Urinary bladder (tissue), 4 donors: ENCODE results near the gene ACSS2. TPM values are rescaled to one million over a fixed set of nuclear protein-coding genes. Genes with fewer than 3 reads are reported as not detected.

Source experiments
- DNase-seq: peaks from one replicate; pipeline ENCODE4 v3.0.0-alpha.2; 2015; ENCODE audit errors: extremely low spot score
- H3K27ac ChIP-seq: one replicate; pipeline ENCODE4 v1.5.1; 2013; ENCODE audit warnings: low read depth, mild to moderate bottlenecking, moderate library complexity
- H3K36me3 ChIP-seq: one replicate; pipeline ENCODE4 v1.6.1; 2013; ENCODE audit warnings: mild to moderate bottlenecking, moderate library complexity; ENCODE audit not compliant: insufficient read depth
- H3K4me1 ChIP-seq: one replicate; pipeline ENCODE4 v1.6.1; 2013; ENCODE audit warnings: mild to moderate bottlenecking, moderate library complexity; ENCODE audit not compliant: insufficient read depth
- H3K4me3 ChIP-seq: one replicate; pipeline ENCODE4 v1.5.1; 2013; ENCODE audit warnings: low read depth, low read length
- WGBS: extraction: QIAGEN DNeasy Blood & Tissue Kit; methylation state at CpG from one replicate; pipeline ENCODE4 v1.1.7; 2013; 5-methylcytosine and 5-hydroxymethylcytosine counted together
- polyA plus RNA-seq: library from polyadenylated mRNA; stranded (reverse); fragments of 200-250 nt; gene quantifications from one replicate; pipeline ENCODE4 v1.2.3, GENCODE V29; 2013
- total RNA-seq: library from RNA; depleted of rRNA; stranded (reverse); fragments of >200 nt; gene quantifications from one replicate; pipeline ENCODE4 v1.2.3, GENCODE V29; 2014
- donor health status: healthy with polysubstance abuse.
- donor health status: healthy.

ACSS2 gene
- total and polyA plus RNA-seq, 2 donors, result 21.7 to 29.5 TPM

DNA sequence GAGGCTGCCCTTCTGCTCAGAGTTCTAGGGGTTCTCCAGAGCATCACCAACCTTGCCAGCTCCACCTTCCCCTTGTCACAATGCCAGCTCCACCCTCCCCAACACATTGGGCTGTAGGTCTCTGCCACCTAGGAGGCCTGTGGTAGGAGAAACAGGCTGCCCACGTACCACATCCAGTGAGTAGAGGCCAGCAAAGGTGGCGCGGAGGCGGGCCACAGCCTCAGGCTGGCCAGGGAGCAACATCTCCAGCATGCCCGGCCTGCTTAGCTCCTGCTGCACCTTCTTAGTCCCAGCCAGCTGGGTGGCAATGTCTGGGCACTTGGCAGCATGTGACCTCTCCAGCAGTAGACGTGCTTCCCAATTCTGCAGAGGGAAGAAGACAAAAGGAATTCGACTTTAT, 55.4 kb downstream of the ACSS2 start:
- H3K27ac ChIP-seq, result no peak overlapping the region
- H3K36me3 ChIP-seq, result no peaks in the 10 kb centered on the region
- WGBS, result 95% methylated on average over 7 of the region's 7 CpGs
- H3K4me3 ChIP-seq, result no peak overlapping the region
- DNase-seq, result no peak
- H3K4me1 ChIP-seq, result no peaks in the 10 kb centered on the region

DNA sequence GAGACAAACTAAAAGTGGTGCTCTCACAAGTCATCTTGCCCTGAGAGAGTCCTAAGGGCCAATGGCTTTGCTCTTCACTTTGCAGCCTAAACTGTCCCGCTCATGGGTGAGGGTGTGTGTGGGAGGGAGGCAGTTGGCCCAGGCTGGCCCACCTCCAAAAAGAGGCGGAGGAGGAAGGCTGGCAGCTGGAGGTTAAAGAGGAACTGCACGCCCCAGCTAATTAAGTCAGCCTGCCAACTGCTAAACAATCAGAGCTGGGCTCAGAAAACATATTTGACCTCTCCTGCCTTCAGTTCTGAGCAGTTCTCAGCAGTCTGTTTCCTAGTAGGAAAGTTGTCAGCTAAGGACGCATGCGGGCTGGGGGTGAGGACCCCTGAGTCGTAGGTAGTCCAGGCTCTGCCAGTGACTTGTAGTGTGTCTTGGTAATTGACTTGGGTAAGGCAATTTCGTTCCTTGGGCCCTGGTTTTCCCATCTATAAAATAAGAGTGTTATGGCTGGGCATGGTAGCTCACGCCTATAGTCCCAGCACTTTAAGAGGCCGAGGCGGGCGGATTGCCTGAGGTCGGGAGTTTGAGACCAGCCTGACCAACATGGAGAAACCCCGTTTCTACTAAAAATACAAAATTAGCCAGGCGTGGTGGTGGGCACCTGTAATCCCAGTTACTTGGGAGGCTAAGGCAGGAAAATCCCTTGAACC, 62.2 kb downstream of the ACSS2 start:
- no peaks in the 10 kb centered on the region for H3K4me1 ChIP-seq
- 86% methylated on average over 14 of the region's 14 CpGs for WGBS
- no peaks in the 10 kb centered on the region for H3K36me3 ChIP-seq
- no peak overlapping the region for H3K4me3 ChIP-seq
- no peak overlapping the region for H3K27ac ChIP-seq
- DNase-seq, result no peak

DNA sequence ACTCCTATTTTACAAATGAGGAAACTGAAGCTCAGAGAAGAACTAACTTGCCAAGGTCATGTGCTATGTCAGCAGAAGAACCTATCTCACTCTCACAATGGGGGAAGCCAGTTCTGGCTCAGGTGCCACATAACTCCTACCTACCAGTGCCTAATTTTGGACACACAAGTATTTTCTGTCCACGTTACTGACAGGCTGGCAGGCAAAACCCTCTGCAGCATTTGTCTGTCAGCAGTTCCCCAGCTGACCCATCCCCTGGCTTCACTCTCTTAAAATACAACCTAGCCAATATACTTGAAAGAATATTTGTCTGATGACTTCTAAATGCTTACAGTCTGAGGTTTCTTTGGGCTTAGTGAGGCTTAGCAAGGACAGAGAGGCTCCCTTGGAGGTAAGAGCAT, 63.7 kb downstream of the ACSS2 start:
- Histone ChIP-seq H3K27ac (no peak overlapping the region), H3K36me3 (no peaks in the 10 kb centered on the region), H3K4me1 (no peaks in the 10 kb centered on the region), H3K4me3 (no peak overlapping the region)
- 93% methylated on average over 1 of the region's 1 CpG for WGBS
- no peak for DNase-seq

DNA sequence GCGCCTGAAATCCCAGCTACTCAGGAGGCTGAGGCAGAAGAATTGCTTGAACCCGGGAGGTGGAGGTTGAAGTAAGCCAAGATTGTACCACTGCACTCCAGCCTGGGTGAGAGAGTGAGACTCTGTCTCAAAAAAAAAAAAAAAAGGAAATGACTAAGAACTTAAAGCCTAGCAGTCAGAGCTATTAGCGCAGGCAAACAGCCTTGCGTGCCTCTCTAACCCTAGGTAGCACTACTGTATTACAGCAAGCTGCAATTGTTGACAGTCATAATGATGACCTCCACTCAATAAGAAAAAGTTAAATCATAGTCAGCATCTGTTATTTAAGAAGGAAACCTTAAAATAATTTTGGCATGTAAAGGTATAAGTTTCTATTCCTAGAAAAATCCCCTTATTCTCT, 64.8 kb downstream of the ACSS2 start:
- Histone ChIP-seq H3K27ac (no peak overlapping the region), H3K4me3 (no peak overlapping the region), H3K36me3 (no peaks in the 10 kb centered on the region), H3K4me1 (no peaks in the 10 kb centered on the region)
- WGBS, result 90% methylated on average over 4 of the region's 4 CpGs
- DNase-seq, result no peak

DNA sequence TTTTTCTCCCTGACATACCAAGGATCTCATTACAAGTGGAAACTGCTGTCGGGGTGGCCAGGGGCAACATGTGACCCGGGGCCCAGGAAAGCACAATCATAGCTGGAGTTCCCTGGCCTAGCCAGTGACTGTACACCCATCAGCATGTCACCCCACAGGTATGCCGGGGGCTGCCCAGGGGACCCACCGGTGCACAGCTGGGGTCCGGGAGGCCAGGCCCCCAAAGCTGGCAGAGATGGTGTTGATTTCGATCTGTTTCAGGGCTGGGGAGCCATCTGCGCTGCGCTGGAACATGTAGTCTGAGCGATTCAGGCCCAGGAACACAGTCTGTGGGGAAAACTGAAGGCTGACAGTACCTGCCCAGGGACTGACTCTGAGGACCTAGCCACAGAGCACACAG, 65.9 kb downstream of the ACSS2 start:
- 96% methylated on average over 9 of the region's 9 CpGs for WGBS
- Histone ChIP-seq H3K4me1 (no peaks in the 10 kb centered on the region), H3K4me3 (no peak overlapping the region), H3K36me3 (no peaks in the 10 kb centered on the region), H3K27ac (no peak overlapping the region)
- no peak for DNase-seq

DNA sequence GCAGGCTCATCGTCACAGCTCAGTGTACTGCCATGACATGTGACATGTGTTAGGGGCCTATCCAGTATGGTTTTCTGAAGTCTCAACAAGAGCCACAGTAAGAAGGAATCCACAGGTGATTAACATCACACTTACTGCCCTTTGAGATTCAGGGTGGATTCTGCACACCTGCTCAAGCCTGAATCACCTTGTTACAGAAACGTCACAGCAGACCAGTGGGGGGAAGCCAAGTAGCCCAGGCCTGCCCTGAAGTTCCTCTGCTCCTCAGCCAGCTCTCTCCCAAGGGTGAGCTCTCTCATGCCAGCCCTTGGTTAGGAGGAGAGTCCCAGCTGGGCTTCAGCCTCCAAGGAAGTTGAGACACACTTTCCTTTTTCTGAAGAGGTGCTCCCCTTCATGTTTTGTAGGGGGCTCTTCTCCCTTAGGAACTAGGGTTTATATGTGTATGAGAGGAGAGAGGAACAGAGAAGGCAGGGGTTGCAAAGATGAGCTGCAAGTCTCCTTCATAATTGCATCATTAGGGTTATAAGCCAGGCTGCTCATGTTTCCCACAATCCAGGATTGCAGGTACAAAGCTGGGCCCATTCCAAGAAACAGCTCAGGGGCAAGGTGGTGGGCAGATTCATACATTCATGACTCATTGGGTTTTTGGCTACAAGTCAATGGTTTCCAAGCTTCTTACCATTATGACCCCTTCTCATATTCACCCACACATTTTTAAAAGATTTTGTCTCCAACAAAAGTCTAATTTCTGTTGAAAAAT, 67.6 kb downstream of the ACSS2 start:
- H3K4me1 ChIP-seq, result no peaks in the 10 kb centered on the region
- DNase-seq, result no peak
- no peak overlapping the region for H3K27ac ChIP-seq
- H3K4me3 ChIP-seq, result no peak overlapping the region
- WGBS, result 84% methylated on average over 2 of the region's 2 CpGs
- no peaks in the 10 kb centered on the region for H3K36me3 ChIP-seq

DNA sequence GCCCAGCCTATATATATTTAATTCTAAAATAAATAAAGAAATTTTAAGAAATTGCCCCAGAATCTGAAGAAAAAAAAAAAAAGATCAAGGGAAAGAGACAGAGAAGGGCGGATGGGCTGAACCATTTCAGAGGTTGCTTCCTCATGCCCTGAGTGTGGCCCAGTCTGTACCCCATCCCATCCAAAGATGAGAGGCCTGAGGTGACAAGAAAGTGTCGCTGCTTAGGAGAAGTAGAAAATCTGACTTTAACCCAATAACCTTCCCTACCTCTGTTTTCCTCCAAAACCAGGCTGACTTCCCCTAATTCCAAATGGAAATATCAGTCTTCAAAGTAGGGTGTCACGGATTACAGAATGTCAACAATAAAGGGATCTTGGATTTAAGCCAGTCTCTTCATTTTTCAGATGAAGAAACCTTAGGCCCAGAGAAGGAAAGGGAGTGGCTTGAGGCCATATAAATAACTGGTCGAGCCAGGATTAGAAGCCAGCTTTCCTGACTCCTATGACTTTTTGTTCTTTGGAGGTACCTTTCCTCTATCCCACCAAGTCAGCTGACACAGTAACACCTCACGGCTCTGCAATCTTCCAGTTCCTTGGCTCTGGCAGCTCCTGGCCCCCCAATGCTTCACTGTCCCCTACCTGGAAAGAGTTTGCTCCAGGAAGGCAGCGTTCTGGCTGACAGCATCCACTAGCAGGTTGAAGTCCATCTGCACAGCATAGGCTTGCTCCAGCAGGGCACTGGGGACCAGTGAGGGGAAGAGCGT, 69.1 kb downstream of the ACSS2 start:
- WGBS, result 77% methylated on average over 7 of the region's 7 CpGs
- Histone ChIP-seq H3K4me3 (no peak overlapping the region), H3K36me3 (peaks cover 2% of the 10 kb centered on the region), H3K4me1 (no peaks in the 10 kb centered on the region), H3K27ac (no peak overlapping the region)
- no peak for DNase-seq

DNA sequence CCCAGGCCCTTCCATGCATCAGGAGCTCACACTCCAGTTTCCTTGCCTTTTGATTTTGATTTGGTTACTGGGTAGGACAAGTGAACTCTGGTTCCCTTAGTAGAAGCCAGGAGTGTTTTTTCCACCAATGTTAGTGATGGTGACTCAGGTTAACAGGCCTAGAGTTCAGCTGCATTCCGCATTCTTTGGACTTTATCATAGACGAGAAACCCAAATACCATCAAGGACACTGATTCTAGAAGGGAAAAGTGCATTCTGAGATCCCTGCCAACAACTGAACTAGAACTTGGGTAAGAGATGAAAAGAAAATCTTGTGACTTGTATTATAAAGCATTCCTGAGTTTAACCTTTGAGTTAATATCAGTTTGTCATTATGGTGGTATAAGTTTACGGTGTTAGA, 70.2 kb downstream of the ACSS2 start:
- Histone ChIP-seq H3K4me1 (no peaks in the 10 kb centered on the region), H3K27ac (peak overlapping the region; percentile 2), H3K4me3 (no peak overlapping the region), H3K36me3 (peaks cover 2% of the 10 kb centered on the region)
- WGBS, result 92% methylated on average over 3 of the region's 3 CpGs
- DNase-seq, result no peak

DNA sequence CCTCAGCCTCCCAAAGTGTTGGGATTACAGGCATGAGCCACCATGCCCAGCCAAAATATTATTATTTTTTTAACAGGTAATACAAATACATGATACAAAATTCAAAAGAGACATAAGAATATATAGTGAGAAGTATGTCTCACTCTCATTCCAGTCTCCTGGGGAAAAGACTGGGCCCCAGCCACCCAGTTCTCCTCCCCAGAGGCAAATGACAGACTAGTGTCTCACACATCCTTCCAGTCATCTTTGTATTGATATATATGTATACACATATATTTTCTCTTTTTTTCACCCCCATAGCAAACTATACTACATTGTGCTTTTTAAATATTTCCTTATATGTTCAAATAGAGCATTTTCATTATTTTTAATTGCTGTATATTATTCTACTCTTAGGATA, 70.9 kb downstream of the ACSS2 start:
- Histone ChIP-seq H3K4me3 (no peak overlapping the region), H3K4me1 (no peaks in the 10 kb centered on the region), H3K27ac (no peak overlapping the region), H3K36me3 (peaks cover 2% of the 10 kb centered on the region)
- DNase-seq, result no peak

DNA sequence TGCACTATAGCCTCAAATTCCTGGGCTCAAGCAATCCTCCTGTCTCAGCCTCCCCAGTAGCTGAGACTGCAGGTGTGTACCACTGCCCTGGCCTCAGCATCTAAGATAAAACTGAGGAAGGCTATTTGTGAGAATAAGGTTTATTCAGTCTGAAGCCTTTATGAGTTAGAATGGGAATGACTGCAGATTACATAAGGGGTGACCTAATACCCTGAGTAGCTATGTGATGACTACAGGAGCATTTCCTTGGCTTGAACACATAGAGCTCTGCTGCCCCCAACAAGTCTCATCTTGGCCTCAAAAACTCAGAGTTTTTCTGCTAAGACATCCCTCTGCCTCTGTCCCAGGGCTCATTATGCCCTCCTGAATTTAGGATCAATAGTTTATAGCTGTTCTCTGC, 71.6 kb downstream of the ACSS2 start:
- peaks cover 2% of the 10 kb centered on the region for H3K36me3 ChIP-seq
- no peak for DNase-seq
- H3K4me3 ChIP-seq, result no peak overlapping the region
- no peaks in the 10 kb centered on the region for H3K4me1 ChIP-seq
- H3K27ac ChIP-seq, result no peak overlapping the region

DNA sequence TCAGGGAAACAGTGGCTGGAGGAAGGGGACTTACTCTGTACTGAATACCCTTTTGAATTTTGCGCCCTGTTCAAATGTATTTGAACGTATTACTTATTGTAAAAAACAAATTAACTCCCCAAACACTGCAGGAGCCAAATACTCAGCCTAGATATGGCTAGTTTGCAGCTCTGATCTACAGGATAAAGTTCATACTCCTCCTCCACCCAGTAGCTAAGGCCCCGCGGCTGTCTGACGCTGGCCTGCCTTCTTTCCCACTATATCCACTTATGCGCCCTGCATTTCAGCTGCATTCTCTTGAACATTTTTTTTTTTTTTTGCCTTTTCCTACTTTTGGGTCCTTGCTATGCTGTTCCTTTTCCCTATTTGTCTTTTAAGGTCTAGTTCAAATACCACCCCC, 72.7 kb downstream of the ACSS2 start:
- Histone ChIP-seq H3K4me1 (no peaks in the 10 kb centered on the region), H3K36me3 (peaks cover 2% of the 10 kb centered on the region), H3K4me3 (no peak overlapping the region), H3K27ac (no peak overlapping the region)
- DNase-seq, result no peak
- WGBS, result 94% methylated on average over 6 of the region's 6 CpGs

DNA sequence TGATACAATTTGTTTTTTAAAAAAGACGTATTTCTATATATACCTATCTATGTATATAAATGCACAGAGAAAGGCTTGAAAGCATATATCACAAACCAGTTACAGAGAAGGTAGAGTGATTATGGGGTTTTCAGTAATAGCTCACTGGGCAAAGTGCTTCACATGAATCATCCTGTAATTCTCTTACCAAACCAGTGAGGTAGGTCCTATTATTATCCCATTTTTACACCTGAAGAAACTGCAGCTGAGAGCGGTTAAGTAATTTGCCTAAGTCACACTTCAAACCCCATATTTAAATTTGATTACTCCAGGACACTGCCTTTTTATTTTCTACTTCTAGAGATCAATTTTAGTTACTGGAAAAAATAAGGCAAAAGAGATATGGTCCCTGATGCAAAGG, 74.8 kb downstream of the ACSS2 start:
- DNase-seq, result no peak
- H3K36me3 ChIP-seq, result peaks cover 2% of the 10 kb centered on the region
- no peak overlapping the region for H3K4me3 ChIP-seq
- no peak overlapping the region for H3K27ac ChIP-seq
- 93% methylated on average over 2 of the region's 2 CpGs for WGBS
- H3K4me1 ChIP-seq, result no peaks in the 10 kb centered on the region

DNA sequence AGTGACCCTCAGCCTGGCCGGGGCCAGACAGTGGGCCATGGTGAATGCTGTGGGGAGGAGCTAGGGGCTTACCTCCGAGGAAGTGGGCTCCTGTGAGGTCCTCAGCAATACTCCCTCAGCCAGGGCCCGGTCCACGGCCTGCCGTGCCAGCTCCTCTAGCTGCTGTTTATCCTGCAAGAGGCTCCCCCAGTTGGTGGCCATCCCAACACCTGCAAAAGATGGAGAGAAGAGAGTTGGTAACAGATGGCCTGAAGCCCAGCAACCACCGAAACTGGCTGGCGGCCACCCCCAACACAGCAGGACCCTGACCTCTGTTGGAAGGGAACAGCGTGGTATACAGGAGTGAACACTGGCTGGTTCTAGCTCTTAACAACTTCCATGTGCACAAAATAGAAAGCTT, 75.2 kb downstream of the ACSS2 start:
- DNase-seq, result no peak
- no peaks in the 10 kb centered on the region for H3K4me1 ChIP-seq
- H3K27ac ChIP-seq, result no peak overlapping the region
- H3K4me3 ChIP-seq, result no peak overlapping the region
- H3K36me3 ChIP-seq, result peaks cover 2% of the 10 kb centered on the region
- 86% methylated on average over 8 of the region's 8 CpGs for WGBS

DNA sequence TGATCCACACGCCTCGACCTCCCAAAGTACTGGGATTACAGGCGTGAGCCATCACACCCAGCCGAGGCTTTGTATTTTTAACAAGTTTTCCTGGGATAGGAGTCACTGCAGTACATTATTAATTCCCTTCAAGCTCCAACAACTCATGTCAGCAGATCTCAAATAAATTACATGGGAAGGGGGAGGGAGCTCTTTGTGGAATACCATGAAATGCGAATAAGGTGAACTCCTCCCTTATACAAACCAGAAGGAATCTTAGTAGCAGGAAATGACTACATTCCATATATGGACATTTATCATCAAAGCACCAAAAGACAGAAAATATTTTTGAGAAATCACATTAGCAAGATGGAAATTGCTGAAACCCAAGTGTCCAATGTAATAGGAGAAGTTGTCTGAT, 76.3 kb downstream of the ACSS2 start:
- Histone ChIP-seq H3K27ac (no peak overlapping the region), H3K4me1 (no peaks in the 10 kb centered on the region), H3K36me3 (peaks cover 2% of the 10 kb centered on the region), H3K4me3 (no peak overlapping the region)
- 83% methylated on average over 5 of the region's 5 CpGs for WGBS
- DNase-seq, result no peak
